Mucosa of descending colon (tissue), 3 donors: ENCODE results near the gene SH3BP1. TPM values are rescaled to one million over a fixed set of nuclear protein-coding genes. Genes with fewer than 3 reads are reported as not detected.
A peak's percentile ranks its signal among the peaks of the same experiment; 100 is the strongest.

ENCODE experiments used
- ATAC-seq: fragments of 200-7000 bp; cut with Tn5 transposase; one replicate; pipeline ENCODE4 v1.9.1; 2020; ENCODE audit warnings: mild to moderate bottlenecking, moderate library complexity
- DNase-seq, 3 donors: peaks; one replicate each; pipeline ENCODE4 v3.0.0-alpha.2; 2020
- H3K36me3 ChIP-seq: fragments of 200-600 bp; one replicate; pipeline ENCODE4 v1.8.0; 2021; ENCODE audit warnings: low read depth, mild to moderate bottlenecking
- H3K4me1 ChIP-seq: fragments of 200-600 bp; one replicate; pipeline ENCODE4 v1.8.0; 2021; ENCODE audit warnings: low read depth, mild to moderate bottlenecking
- H3K4me3 ChIP-seq: fragments of 200-600 bp; one replicate; pipeline ENCODE4 v1.8.0; 2021; ENCODE audit warnings: mild to moderate bottlenecking
- H3K9me3 ChIP-seq: fragments of 200-600 bp; one replicate; pipeline ENCODE4 v1.8.0; 2021; ENCODE audit warnings: mild to moderate bottlenecking
- CTCF ChIP-seq: fragments of 200-600 bp; IDR thresholded peaks from one replicate; pipeline ENCODE4 v1.8.0; 2022; ENCODE audit warnings: antibody characterized with exemption, mild to moderate bottlenecking
- intact Hi-C, 2 donors: fragments of 100-400 bp; cut with DNase I in 1 of 2; cut with micrococcal nuclease in 1 of 2; formaldehyde crosslinking; loops; one replicate each; pipeline versions ENCODE4 v1.11.0 to v1.11.1; 2022; cut with DNase I, micrococcal nuclease
- total RNA-seq, 3 donors: library from RNA; stranded (reverse); fragmentation: NEBNext Ultra II Directional in 2 of 3; extraction: Animal tissue kit (Norgen Biotek cat#: 25700) in 2 of 3; gene quantifications; one replicate each; pipeline versions ENCODE4 v1.2.1 to v1.2.4, GENCODE V29; 2021 to 2023
- donor health status: DM: no; HTN: no; CAD: no; lungs with moderate emphysema.
- donor health status: DM: no; HTN: no; CAD: no.
- donor health status: DM: no; HTN: yes; CAD: no.

Gene SH3BP1
- total RNA-seq, 3 donors from 2014 or later, result 48.8 to 98.2 (median 96.6) TPM

DNA sequence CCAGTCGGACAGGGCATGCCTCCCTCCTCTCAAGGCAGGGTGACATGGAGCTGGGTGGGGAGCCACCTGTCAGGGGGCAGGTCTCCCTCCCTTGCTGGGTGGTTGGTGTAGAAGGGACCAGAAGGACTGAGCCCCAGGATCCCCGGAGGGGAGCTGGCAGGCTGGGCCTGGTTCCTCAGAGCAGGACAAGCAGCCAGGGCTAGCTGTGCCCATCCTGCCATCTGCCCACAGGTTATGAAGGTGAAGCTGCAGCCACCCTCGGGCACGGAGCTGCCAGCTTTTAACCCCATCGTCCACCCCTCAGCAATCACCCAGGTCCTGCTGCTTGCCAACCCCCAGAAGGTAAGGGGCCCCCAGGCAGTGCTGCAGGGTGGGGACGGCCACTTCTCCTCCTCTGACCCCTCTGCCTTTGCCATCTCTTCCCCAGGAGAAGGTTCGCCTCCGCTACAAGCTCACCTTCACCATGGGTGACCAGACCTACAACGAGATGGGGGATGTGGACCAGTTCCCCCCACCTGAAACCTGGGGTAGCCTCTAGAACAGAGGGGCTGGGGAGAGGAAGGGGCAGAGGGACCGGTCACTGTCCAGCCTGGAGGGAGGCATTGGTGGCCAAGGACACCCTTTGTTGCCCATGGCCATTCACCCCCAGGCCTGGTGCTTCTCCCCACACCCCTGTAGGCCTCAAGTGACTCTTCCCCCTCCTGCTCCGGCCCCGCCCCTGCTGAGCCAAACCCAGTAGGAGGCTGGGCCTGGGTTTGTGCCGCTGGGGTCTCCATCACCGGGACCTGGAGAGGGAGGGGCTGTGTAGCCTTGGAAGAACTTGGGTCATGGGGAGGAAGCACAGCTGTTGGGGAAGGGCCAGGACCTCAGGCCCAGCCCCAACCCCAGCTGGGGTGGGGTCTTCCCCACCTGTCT lies 7.0 kb upstream of the SH3BP1 start:
- intact Hi-C loops, result no loop called here
- DNase-seq (no peak), ATAC-seq (no peak)
- TF ChIP-seq CTCF, result no peak
- H3K36me3 ChIP-seq, result no peaks in the 10 kb centered on the region
- H3K4me1 ChIP-seq, result peaks cover 51% of the 10 kb centered on the region
- no peaks in the 10 kb centered on the region for H3K9me3 ChIP-seq
- no peak overlapping the region for H3K4me3 ChIP-seq

GRCh38 chr22:37633089-37633624 lies 6.3 kb upstream of the SH3BP1 start:
- H3K4me1 ChIP-seq, result peaks cover 52% of the 10 kb centered on the region
- peak; percentile 29 for ATAC-seq

GRCh38 chr22:37633625-37634416 lies 5.6 kb upstream of the SH3BP1 start:
- Histone ChIP-seq H3K4me1 (peaks cover 57% of the 10 kb centered on the region), H3K4me3 (no peak overlapping the region), H3K36me3 (no peaks in the 10 kb centered on the region), H3K9me3 (no peaks in the 10 kb centered on the region)
- DNase-seq (peak; percentile 72 to 93 (median 84)), ATAC-seq (peak; percentile 59)
- intact Hi-C loops, result no loop called here
- no peak for TF ChIP-seq CTCF

More at GRCh38 chr22:37633089-37633624, 6.3 kb upstream of the SH3BP1 start:
- Histone ChIP-seq H3K36me3 (no peaks in the 10 kb centered on the region), H3K4me3 (no peak overlapping the region), H3K9me3 (no peaks in the 10 kb centered on the region)
- intact Hi-C loops, result no loop called here
- DNase-seq, result peak in 1 of 3 donors; percentile 48
- TF ChIP-seq CTCF, result no peak

DNA sequence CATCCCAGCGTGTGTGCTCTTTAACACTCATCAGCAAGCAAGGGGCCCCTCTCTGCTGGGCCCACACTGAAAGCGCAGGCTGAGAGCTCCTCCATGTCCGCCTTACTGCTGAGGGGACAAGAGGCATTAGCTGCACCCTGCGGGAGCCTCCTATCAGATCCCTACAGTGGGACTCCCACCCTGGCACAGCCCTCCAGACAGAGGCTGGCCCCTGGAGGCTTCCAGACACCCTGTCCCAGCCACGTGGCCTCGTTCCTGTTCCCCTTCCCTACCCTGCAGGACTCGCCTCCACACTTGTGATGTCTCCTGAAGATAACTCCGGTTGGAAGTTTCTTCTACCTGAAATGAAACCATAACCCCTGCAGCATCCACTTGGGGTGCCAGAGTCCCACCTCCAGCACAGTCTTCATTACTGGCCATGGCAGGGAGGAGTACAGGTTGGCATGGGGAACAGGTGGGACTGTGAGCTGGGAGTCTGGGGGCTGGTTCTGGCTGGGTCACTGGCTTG lies 5.0 kb upstream of the SH3BP1 start:
- intact Hi-C loops, result no loop called here
- no peaks in the 10 kb centered on the region for H3K9me3 ChIP-seq
- ATAC-seq (no peak), DNase-seq (no peak)
- peaks cover 61% of the 10 kb centered on the region for H3K4me1 ChIP-seq
- no peaks in the 10 kb centered on the region for H3K36me3 ChIP-seq
- no peak for TF ChIP-seq CTCF
- H3K4me3 ChIP-seq, result no peak overlapping the region

DNA sequence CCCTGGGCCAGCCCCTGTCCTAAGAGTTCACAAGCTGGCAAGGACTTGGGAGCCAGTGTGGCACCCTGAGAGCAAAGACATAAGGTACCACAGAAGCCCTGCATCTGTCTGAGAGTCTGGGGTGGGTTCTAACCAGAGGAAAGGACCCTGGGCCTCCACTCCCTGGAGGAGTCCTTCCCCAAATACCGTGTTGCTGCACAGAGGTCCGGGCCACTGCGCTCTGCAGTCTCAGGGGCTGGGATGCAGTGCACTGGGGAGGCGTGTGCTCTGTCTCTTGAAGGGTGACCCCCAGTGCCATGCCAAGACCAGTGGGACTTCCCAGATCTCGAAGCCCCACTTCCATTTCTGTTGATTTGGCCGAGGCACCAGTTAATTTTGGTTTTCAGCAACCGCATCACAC lies 4.3 kb upstream of the SH3BP1 start:
- DNase-seq, result no peak
- no peak overlapping the region for H3K4me3 ChIP-seq
- peaks cover 61% of the 10 kb centered on the region for H3K4me1 ChIP-seq
- H3K9me3 ChIP-seq, result no peaks in the 10 kb centered on the region
- intact Hi-C loops, result no loop called here
- no peaks in the 10 kb centered on the region for H3K36me3 ChIP-seq
- no peak for TF ChIP-seq CTCF
- no peak for ATAC-seq
